GM19238 (cell line): ENCODE results near the gene TMTC1.

ENCODE experiments used
- DNase-seq: peaks from one replicate; pipeline ENCODE4 v3.0.0; 2011; ENCODE audit warnings: low spot score; ENCODE audit not compliant: insufficient read length

The TMTC1 gene

DNA sequence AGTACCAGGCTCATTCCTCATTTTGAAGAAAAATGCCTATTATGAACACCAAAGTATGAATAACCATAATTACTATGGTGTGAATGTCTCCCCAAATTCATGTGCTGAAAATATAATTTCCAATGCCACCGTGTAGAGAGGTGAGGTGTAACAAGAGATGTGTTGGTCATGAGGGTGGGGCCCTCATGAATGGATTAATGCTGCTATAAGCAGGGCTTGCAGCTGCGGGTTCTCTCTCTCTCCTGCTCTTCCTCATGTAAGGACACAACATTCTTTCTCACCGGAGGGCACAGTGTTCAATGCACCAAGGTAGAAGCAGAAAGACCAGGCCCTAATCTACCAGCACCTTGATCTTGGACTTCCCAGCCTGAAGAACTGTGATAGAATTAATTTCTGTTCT lies 70.0 kb downstream of the TMTC1 start:
- no peak for DNase-seq

DNA sequence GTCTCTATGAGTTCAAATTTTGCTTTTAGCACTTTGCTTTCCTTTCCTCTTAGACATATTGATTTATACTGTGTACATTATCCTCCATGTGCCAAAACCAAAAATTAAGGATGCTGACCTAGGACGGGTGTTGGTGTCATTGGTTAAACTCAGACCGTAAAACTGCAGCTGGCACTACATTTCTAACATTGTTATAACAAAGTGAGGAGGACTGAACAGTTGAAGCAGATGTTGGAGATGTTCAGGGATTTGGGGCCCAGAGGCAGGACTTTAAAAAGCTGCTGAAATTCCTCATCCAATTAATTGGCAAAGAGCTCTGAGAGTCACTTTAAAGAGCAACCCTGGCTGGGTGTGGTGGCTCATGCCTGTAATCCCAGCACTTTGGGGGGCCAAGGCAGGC lies 72.4 kb downstream of the TMTC1 start:
- no peak for DNase-seq

DNA sequence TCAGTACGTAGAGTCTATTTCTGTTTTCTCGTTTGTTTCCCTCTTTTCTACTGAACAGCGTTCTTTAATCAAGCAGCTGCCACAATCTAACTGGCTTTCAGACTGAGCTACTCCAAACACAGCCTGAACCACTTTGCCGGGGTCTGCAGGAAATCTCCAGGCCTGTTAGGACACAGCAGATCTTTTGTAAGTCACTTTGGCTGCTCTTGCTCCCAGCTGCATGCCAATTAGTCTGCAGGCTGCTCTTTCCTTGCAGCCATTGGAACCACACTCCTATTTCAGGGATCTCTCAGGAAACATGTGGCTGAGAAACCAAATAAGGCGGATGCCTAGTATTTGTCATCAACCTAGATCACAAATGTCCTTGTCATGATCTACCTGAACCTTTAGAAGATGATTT lies 73.6 kb downstream of the TMTC1 start:
- no peak for DNase-seq

DNA sequence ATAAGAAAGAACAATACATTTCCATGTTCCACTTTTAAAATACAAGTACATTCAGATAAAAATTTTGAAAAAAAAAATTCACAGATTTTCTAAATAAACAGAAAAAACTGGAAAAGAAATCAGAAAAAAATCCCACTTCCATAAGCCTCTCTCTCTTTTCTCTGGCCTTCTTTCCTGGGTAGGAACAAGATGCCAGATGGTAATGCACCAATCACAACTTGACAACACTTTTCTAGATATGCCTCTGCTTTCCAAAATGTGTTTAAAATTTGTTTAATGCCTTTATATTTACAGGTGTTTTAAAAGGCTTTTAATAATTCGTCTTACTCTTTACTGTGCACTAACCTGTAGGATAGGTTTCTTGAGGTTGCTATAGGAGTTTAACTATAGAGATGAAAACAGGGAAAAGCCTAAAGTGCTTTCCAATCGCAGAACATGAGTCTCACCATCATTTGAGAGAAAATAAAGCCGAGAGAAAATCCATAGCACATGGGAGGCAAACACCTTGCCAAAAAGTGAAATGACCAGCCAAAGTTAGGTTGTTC lies 74.2 kb downstream of the TMTC1 start:
- no peak for DNase-seq

DNA sequence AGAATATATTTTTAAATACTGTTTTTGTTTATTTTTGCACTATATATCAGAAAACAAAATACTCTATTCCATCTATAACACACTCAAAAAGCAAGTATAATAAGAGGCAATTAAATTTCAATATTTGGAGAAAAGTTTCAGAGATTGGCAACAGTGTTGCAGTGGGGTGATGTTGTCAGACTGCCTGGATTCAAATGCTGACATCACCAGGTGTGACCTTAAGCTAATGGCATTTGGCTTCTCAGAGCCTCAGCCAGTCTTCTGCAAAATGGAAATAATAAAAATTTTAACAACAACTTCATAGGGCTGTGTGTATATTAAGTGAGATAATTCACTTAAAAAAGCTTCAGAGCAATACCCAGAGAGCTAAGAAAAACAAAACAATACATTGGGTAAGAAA lies 74.7 kb downstream of the TMTC1 start:
- no peak for DNase-seq

DNA sequence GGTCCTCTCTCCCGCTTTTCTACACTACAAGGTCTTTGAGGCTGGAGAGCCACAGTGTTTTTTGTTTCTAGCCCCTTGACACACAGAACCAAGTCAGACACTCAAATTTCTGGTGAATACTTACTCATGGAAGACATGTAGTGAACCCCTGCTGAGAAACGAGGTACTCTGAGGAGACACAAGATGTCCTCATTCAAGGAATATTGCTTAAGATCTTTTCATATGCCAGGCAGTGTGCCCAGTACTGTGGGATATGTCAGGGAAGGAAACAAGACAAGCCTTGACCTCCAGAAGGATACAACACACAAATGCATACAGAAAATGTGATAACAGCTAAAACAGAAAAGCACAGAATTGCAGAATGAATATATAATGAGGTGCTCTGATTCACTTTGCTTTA lies 75.9 kb downstream of the TMTC1 start:
- no peak for DNase-seq

DNA sequence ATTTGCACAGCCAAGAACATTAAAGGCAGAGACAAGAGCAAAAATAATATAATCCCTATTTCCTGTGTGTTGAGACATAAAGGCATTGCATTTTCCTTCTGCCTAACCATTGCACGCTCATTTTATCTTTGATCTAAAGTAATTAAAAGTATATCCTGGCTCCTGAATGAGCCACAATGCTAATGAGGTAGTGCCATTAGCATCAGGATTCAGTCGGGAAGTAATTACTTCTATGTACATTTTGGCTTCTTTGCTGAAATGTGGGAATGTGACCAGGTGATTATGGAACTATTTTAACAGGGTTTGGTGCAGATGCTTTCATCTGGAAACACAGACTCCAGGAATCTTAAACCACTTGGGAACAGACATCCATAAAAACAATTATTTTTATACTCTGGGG lies 77.4 kb downstream of the TMTC1 start:
- no peak for DNase-seq

DNA sequence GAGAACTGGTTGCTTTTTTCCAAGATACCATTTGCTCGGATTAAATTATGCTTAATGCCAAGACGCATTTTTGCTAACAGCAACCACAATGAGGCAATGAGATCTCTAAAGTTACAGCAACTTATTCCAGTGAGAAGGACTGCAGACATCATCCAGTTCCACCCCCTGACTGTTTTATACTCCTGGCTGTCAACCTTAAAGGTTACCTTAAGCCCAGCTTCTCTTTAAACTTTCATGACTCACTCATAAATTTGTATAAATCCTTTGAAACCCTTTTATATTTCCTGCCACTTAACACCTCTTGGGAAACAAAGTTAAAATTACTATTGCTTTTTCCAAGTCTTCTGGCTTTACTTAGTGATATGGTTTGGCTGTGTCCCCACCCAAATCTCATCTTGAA lies 80.2 kb downstream of the TMTC1 start:
- no peak for DNase-seq

DNA sequence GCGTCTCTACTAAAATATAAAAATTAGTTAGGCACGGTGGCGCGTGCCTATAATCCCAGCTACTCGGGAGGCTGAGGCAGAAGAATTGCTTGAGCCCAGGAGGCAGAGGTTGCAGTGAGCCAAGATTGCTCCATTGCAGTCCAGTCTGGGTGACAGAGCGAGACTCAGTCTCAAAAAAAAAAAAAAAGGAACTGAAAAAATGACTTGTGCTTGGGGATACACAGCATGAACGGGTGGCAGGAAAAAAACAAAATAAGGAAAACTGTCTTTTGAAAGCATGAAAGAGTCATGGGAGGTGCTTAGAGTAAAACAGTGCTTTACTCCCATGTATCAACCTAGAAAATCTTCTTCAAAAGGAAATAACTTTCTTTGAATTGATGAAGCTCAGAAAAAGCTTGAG lies 80.8 kb downstream of the TMTC1 start:
- no peak for DNase-seq

DNA sequence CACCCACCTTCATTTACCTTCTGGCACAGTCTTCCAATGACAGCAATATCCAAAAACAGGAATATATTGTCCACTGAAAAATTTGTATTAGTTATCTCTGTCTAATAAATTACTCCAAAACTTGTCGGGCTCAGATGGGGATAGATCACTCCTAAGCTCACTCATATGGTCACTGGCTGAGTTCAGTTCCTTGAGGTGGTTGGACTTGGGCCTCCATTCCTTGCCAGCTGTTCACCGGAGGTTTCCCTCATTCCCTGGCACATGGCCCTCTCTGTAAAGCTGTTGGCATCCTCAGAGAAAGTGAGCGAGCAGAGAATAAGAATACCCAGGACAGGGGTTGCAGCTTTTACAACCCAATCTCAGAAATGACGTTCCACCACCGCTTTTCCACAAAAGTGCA lies 81.5 kb downstream of the TMTC1 start:
- no peak for DNase-seq

DNA sequence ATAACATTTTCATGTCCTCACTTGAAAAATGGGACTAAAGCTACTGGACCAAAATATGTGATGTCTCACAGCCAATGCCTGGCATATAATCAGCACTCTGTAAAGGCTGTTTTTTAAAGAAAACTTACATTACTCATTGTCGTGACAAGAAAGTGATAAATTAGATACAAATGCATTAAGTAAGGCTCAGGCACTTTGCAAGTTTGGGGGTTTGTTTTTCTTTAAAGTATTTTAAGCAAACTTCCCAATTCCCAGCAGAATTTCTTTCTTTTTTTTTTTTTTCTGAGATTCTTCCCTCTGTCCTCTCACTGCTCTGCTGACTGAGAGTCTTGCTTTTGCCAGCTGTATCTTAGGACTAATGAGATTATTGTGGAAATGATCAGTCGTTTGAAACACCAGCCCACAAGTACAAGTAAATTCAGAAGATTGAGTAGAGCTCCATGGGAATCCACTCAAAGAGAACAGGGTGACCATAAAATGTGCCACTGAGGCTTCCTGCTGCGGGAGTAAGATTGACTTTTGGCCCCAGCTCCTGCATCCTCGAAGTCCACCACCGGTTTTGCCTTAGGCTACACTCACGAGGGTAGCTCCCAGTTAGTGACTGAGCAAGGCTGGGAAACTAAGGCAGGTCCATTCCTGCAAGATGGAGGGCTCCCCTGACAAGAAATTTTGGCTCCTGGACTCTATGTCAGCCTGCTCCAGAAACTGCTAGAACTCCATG lies 82.8 kb downstream of the TMTC1 start:
- no peak for DNase-seq

DNA sequence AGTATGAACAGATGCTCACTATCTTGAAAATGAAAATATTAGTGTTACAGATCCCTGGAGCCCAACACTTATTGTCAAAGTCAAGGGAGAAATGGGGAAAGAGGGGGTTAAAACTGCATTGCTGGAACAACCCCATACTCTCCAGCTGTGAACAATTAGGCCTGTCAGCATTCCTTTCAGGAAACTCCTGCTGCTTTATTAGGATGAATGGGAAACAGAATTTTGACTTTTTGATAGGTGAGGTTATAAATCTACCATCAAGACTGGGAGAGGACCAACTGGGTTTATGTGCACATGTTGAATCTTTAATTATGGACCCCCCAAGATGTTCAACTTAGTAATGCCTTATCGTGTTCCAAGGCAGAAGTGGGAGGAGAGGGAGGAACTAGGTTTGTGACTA lies 85.0 kb downstream of the TMTC1 start:
- no peak for DNase-seq

DNA sequence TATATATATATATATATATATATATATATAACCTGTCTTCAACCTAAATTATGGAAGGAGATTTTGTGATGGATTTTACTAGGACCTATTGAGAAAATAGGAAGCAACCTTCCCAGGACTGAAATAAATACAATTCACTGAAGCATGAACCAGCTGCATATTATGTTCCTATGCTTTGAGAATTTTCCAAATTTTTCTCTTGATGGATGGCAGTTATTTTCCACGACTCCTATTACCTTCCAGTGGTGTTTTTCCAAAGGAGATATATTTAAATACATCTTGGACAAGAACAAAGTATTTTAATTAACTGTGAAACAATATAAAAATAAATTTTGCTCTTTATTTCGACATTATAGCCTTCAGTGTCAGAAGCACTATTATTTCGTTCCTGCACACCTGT lies 87.9 kb downstream of the TMTC1 start:
- no peak for DNase-seq

DNA sequence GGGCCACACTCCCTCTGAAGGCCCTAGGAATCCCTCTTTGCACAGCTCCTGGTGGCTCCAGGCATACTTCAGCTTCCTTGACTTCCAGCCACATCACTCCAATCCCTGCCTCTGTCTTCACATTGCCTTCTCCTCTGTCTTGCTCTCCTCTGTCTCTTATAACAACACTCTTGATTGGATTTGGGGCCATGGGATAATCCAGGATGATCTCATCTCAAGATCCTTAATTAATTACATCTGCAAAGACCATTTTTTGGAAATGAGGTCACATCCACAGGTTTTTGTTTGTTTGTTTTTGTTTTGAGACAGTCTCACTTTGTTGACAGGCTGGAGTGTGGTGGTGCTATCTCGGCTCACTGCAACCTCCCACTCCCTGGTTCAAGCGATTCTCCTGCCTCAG lies 88.7 kb downstream of the TMTC1 start:
- no peak for DNase-seq

DNA sequence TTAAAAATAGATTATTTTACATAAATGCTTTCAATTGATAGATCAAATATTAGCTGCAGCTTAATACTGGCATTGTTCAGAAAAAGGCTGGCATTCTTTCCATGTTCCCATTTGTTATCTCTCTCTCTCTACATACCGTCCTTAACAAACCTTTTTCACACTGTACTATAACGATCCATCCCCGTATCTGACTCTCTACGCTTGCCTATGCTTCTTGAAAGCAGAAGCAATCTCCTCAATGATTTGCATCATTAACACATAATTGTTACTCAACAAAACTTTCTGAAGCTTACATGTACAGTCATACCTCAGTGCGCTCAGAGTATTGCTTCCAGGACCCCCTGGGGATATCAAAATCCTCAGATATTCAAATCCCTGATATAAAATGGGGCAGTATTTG lies 89.7 kb downstream of the TMTC1 start:
- DNase-seq, result no peak

DNA sequence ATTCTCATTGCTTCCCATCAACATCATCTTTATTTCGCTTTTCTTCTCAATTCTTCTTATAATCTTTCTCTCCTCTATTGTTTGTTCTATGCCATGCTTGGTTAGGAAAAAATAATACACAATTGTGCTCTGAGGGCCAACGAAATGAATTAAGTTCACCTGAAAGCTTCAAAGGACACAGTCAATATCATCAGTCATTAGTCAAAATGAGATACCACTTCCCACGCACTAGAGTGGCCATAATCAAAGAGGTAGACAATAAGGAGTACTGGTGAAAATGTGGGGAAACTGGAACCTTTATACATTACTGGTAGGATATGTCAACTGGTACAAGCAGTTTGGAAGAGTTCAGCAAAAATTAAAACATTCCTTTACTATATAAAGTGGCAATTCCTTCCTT lies 91.5 kb downstream of the TMTC1 start:
- DNase-seq, result no peak

DNA sequence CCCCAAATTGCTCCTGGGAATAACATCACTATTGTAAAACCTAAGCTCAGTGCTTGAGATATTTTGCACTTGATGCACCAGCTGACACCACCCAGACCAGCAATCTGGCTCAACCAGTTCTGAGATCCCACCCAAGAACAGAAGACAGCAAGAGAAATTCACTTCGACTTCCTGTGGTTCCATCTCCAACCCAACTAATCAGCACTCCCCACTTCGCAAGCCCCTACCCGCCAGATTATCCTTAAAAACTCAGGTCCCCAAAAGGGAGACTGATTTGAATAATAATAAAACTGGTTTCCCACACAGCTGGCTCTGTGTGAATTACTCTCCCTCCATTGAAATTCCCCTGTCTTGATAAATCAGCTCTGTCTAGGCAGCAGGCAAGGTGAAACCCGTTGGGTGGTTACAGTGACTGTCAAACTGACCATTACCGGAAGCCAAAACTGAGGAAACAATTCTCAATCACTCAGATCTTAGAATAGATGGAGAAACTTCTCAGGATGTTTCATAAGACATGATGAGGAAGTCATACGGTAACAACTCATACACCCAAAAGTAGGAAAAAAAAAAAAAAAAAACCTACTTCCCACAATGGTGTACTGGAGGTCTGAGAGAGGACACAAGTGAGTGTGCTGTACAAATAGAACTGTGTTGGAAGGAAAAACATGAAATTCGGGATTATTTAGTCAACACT lies 92.4 kb downstream of the TMTC1 start:
- no peak for DNase-seq

DNA sequence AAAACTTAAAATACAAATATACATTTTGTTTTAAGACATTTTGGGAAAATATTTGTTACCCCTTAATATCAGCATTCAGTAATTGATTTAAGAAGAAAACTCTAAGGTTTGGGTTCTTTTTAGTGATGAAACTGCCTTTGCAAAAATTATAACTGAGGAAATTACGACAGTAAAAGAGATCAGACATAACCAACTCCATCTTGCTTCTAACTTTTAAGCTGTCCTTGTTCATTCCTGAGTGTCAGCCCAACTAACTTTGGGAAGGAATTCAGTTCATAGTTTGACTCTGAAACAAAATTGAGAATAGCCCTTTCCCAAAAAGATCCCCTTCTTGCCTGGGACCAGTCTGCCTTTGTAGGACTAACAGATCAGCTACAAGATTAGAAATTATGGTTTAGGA lies 93.0 kb downstream of the TMTC1 start:
- DNase-seq, result no peak

DNA sequence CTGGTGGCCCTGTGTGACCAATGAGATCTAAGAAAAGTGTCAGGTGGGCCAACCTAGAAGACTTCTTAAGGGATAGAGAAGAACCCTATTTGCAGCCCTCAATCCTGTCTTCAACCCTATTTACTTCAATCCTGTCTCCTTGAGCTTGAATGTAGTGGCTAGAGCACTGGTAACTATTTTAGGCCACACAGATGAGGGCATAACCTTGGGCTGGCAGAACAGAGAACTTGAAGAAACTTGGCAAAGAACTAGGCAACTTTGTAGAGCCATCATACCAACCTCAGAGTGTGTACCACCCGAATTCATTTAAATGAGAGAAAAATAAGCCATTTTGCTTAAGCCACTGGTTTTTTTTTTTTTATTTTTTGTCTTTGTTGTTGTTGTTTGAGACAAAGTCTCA lies 94.8 kb downstream of the TMTC1 start:
- no peak for DNase-seq

DNA sequence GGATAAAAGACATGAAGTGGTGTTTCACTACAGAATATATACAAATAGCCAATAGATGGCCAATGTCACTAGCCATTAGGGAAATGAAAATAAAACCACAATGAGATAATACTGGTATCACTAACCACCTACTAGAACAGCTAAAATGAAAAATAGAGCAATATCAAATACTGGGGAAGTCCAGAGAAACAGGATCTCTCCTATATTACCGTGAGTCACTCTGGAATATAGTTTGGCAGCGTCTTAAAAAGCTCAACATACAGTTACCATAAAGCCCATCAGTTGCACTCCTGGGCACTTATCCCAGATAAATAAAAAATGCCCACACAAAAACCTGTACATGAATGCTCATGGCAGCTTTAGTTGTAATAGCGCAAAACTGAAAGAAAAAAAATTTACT lies 101.7 kb downstream of the TMTC1 start:
- DNase-seq, result no peak

DNA sequence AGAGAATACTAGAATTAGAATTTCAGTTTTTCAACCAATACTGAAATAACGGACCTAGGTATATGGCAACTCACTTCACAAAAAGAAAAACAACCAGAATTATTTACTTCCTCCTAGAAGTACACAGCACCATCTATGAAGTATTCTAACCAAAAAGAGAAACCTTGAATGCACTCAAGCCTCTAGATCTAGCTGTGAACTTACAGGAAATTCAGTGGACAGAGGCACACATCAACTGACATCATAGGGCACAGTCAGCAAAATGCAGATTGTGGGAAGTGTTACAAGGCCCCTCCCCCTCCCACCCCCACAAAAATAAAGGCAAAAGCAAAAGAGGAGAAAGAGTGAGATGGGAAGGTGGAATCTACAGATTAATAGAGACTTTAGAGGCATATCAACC lies 102.4 kb downstream of the TMTC1 start:
- DNase-seq, result no peak

DNA sequence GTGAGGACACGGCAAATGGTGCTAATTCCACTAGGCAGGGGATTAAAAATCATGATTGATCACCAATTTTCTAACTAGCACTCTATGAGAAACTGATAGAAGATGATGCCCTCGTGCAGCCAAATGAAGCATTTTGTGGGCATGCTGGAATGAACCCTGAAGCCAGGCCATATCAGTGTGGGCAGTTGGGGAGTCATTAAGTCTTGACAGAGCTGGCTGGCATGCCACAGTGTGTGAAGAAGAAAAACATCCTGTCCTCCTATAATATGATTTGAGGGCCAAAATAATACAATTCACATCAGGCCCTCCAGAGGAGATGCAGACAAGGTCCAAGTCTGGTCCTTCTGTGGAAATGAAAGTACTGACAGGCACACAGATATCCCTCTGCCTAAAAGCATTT lies 107.1 kb downstream of the TMTC1 start:
- DNase-seq, result no peak

DNA sequence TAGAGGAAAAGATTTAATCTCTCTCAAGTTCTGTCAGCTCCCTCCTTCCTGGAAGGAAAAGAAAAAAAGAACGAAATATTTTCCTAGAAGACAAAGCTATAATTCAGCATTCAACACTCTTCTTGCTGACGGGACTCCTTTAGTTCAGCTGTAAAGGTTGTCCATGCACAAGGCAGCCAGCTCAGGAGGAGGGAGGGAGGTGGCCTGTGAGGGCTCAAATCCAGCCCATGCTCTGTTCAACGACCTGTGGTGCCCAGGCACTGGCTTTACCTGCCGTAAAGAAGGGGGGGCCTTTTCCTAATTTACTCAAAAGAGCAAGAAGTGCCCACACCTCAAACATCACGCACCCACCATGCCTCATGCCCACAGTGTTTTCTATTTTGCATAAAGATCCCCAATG lies 109.3 kb downstream of the TMTC1 start:
- no peak for DNase-seq
